ENCODE data around the gene ABHD17B.

ABHD17B gene

DNA sequence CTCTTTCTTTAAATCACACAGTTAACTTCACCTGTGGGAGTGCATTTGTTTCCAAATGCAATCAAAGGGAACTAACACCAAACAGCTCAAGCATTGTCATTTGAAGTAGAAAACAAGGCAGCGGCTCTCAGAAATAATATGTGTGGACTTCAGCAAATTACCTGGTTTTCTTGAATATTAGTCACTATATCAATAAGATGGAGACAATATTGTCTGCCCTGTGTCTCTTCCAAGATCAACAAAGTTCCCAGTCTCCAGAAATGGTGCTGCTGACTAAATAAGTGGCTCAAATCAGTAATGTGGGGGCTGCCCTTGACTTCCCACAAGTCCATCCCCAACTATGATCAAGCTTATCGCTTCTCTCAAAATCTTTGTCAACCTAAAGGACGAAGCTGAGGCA is 89.6 kb downstream of the ABHD17B start:
- no peak for DNase-seq (ENCODE audit: low read depth, low spot score)

DNA sequence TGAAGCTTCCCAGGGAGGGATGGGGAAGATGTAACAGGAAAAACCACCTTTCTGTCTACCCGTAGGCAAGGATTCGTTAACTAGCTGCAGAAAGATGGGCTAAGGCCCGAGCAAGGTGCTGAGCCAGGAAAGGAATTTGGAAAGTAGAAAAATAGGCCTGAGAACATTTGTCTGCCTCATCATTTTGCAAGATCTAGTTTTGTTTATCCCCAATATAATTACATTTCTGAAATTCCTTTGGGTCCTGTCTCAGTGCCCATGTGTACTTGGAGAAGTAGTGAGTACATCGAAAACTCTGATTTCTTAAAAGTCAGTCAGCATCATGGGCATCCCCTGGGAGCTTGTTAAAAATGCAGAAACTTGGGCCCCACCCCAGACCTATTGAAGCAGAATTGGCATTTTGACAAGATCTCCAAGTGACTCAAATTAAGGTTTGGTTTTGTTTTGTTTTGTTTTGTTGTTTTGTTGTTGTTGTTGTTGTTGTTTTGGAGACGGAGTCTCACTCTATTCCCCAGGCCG is 90.5 kb downstream of the ABHD17B start:
- DNase-seq (ENCODE audit: low read depth, low spot score): no peak

DNA sequence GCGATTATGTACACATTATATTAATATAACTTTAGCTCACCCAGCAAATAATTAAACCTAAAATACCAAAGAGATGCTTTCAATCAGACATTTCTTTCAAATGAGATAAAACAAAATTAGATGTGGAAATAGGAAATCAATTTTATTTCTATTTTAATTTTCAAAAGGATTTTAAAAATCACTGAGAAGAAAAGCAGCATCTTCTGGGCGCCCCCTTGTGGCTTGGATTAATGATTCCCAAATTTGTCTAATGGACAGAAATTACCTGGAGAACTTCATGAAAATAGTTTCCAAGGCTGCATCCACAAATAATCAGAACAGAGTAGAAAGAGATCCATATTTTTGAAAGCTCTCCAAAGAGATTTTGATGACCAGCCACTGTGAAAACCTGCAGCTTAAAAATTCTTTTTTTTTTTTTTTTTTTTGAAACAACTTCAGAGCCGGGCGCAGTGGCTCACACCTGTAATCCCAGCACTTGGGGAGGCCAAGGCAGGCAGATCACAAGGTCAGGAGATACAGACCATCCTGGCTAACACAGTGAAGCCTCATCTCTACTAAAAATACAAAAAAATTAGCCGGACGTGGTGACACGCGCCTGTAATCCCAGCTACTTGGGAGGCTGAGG is 91.8 kb downstream of the ABHD17B start:
- no peak for DNase-seq (ENCODE audit: low read depth, low spot score)

DNA sequence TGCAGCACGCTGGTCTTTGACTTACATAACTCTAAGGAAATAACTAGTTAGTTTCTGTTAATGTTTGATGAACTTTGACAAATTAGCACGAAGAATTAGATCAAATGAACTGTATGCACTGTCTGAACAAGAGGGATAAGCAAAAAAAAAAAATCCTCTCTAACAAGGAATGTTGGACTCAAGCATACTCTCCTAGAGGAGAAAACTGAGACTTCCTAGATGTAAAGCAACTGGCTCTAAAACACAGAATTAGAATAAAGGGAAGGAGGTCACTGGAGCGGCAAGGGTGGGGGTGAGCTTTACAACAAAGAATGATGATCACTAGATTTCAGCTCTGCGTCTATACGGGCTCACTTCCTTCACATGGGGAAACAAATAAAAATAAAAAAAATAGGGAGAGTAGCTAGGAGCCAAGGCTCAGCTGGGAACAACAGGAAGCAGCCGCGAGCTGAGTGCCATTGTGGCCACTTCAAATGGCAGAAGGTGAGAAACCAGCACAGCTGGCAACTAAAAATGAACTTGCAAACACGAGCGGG is 94.0 kb downstream of the ABHD17B start:
- DNase-seq (ENCODE audit: low read depth, low spot score): no peak
